IPS-NIHi7 (cell line): ENCODE data around the gene TRIM25.

Source experiments
- DNase-seq: peaks from one replicate; pipeline ENCODE4 v3.0.0; 2012; ENCODE audit warnings: mixed read lengths; ENCODE audit errors: extremely low spot score

TRIM25 gene

GRCh38 chr17:56896217-56896967 lies 17.5 kb downstream of the TRIM25 start:
- no peak for DNase-seq

GRCh38 chr17:56894859-56895455 lies 18.9 kb downstream of the TRIM25 start:
- no peak for DNase-seq

GRCh38 chr17:56893503-56893902 lies 20.3 kb downstream of the TRIM25 start:
- no peak for DNase-seq

GRCh38 chr17:56892333-56892732 lies 21.5 kb downstream of the TRIM25 start:
- no peak for DNase-seq

- peak; percentile 85 for DNase-seq
These were observed 22.1 kb downstream of the TRIM25 start for GRCh38 chr17:56891751-56892150.

- DNase-seq: no peak
These were observed 22.8 kb downstream of the TRIM25 start for GRCh38 chr17:56890906-56891674.

- DNase-seq: no peak
These were observed 23.5 kb downstream of the TRIM25 start for GRCh38 chr17:56890390-56890789.

- DNase-seq: no peak
These were observed 26.0 kb downstream of the TRIM25 start for GRCh38 chr17:56887552-56888467.

- DNase-seq: no peak
These were observed 26.7 kb downstream of the TRIM25 start for GRCh38 chr17:56887105-56887504.

- no peak for DNase-seq
These were observed 27.5 kb downstream of the TRIM25 start for GRCh38 chr17:56886288-56886731.

GRCh38 chr17:56885312-56885657 lies 28.6 kb downstream of the TRIM25 start:
- DNase-seq: no peak

- DNase-seq: no peak
These were observed 29.2 kb downstream of the TRIM25 start for GRCh38 chr17:56884483-56885311.

- DNase-seq: no peak
These were observed 30.2 kb downstream of the TRIM25 start for GRCh38 chr17:56883616-56884015.

GRCh38 chr17:56881685-56882295 lies 32.1 kb downstream of the TRIM25 start:
- no peak for DNase-seq

GRCh38 chr17:56880571-56880970 lies 33.3 kb downstream of the TRIM25 start:
- no peak for DNase-seq

- DNase-seq: no peak
These were observed 33.7 kb downstream of the TRIM25 start for GRCh38 chr17:56880133-56880532.

- DNase-seq: no peak
These were observed 34.6 kb downstream of the TRIM25 start for GRCh38 chr17:56879280-56879679.

- no peak for DNase-seq
These were observed 37.1 kb downstream of the TRIM25 start for GRCh38 chr17:56876766-56877179.

GRCh38 chr17:56870081-56870651 lies 43.7 kb downstream of the TRIM25 start:
- no peak for DNase-seq

- DNase-seq: no peak
These were observed 45.1 kb downstream of the TRIM25 start for GRCh38 chr17:56868716-56869115.
